Trophoblast cell (in vitro differentiated cells and primary cell): ENCODE results near the gene ADH5.
A peak's percentile ranks its signal among the peaks of the same experiment; 100 is the strongest.

Experiments used
- DNase-seq, 2 donors: peaks; one replicate each; pipeline ENCODE4 v3.0.0-alpha.2; 2016
- H2AFZ ChIP-seq: 2 replicates; pipeline ENCODE4 v1.6.1; 2013; ENCODE audit warnings: low read length, moderate library complexity, mild to moderate bottlenecking; ENCODE audit not compliant: insufficient read depth, poor library complexity
- H2AK5ac ChIP-seq: 2 replicates; pipeline ENCODE4 v1.6.1; 2013; ENCODE audit warnings: mild to moderate bottlenecking, low read length
- H2BK120ac ChIP-seq: 2 replicates; pipeline ENCODE4 v1.6.1; 2013; ENCODE audit warnings: low read length, mild to moderate bottlenecking, moderate library complexity; ENCODE audit not compliant: insufficient read depth, poor library complexity
- H2BK12ac ChIP-seq: 2 replicates; pipeline ENCODE4 v1.6.1; 2013; ENCODE audit warnings: mild to moderate bottlenecking, low read length, moderate library complexity
- H2BK5ac ChIP-seq: 2 replicates; pipeline ENCODE4 v1.6.1; 2013; ENCODE audit warnings: low read length, low read depth, moderate library complexity, mild to moderate bottlenecking; ENCODE audit not compliant: poor library complexity
- H3K14ac ChIP-seq: 2 replicates; pipeline ENCODE4 v1.6.1; 2013; ENCODE audit warnings: mild to moderate bottlenecking, low read length
- H3K18ac ChIP-seq: 2 replicates; pipeline ENCODE4 v1.6.1; 2013; ENCODE audit warnings: mild to moderate bottlenecking, low read length
- H3K23ac ChIP-seq: 2 replicates; pipeline ENCODE4 v1.6.1; 2013; ENCODE audit warnings: low read length
- H3K27ac ChIP-seq: 2 replicates; pipeline ENCODE4 v1.5.1; 2013; ENCODE audit warnings: low read depth, mild to moderate bottlenecking, inconsistent platforms, low read length, moderate library complexity
- H3K27me3 ChIP-seq: 2 replicates; pipeline ENCODE4 v1.6.1; 2013; ENCODE audit warnings: inconsistent platforms, mild to moderate bottlenecking, low read length, moderate library complexity; ENCODE audit not compliant: insufficient read depth
- H3K36me3 ChIP-seq, 2 experiments: 1 replicate in 1 of 2; 2 replicates in 1 of 2; pipeline ENCODE4 v1.6.1; 2013; ENCODE audit warnings: low read length in 2 of 2, mild to moderate bottlenecking in 2 of 2, moderate library complexity in 1 of 2; ENCODE audit not compliant: insufficient read depth in 2 of 2, control insufficient read depth in 1 of 2
- H3K4ac ChIP-seq: 2 replicates; pipeline ENCODE4 v1.6.1; 2013; ENCODE audit warnings: low read depth, mild to moderate bottlenecking, low read length, moderate library complexity
- H3K4me1 ChIP-seq, 2 experiments: 1 replicate in 1 of 2; 2 replicates in 1 of 2; pipeline ENCODE4 v1.6.1; 2013; ENCODE audit warnings: low read length in 2 of 2, mild to moderate bottlenecking in 2 of 2, moderate library complexity in 1 of 2; ENCODE audit not compliant: insufficient read depth in 2 of 2, control insufficient read depth in 1 of 2
- H3K4me2 ChIP-seq: 2 replicates; pipeline ENCODE4 v1.6.1; 2013; ENCODE audit warnings: inconsistent platforms, mild to moderate bottlenecking, low read length, moderate library complexity
- H3K4me3 ChIP-seq: 2 replicates; pipeline ENCODE4 v1.5.1; 2013; ENCODE audit warnings: mild to moderate bottlenecking, low read depth, low read length, inconsistent platforms
- H3K79me1 ChIP-seq: one replicate; pipeline ENCODE4 v1.6.1; 2013; ENCODE audit warnings: low read length
- H3K79me2 ChIP-seq: 2 replicates; pipeline ENCODE4 v1.6.1; 2013; ENCODE audit warnings: low read length, mild to moderate bottlenecking; ENCODE audit not compliant: control insufficient read depth, insufficient read depth, poor library complexity
- H3K9ac ChIP-seq: 2 replicates; pipeline ENCODE4 v1.6.1; 2013; ENCODE audit warnings: mild to moderate bottlenecking, low read length
- H3K9me3 ChIP-seq: 2 replicates; pipeline ENCODE4 v1.6.1; 2013; ENCODE audit warnings: low read depth, mild to moderate bottlenecking, control low read depth, inconsistent platforms, low read length; ENCODE audit not compliant: insufficient read depth
- H4K12ac ChIP-seq: 2 replicates; pipeline ENCODE4 v1.6.1; 2013; ENCODE audit warnings: low read depth, mild to moderate bottlenecking, low read length, moderate library complexity
- H4K8ac ChIP-seq: 2 replicates; pipeline ENCODE4 v1.6.1; 2013; ENCODE audit warnings: low read depth, mild to moderate bottlenecking, low read length, moderate library complexity
- H4K91ac ChIP-seq: one replicate; pipeline ENCODE4 v1.6.1; 2013; ENCODE audit warnings: low read depth, mild to moderate bottlenecking, low read length, moderate library complexity
- WGBS: extraction: QIAGEN DNeasy Blood & Tissue Kit; methylation state at CpG from one replicate; pipeline ENCODE4 v1.1.7; 2013; ENCODE audit warnings: missing lambda C conversion rate; ENCODE audit not compliant: insufficient read length, insufficient coverage; ENCODE audit errors: extremely low coverage; 5-methylcytosine and 5-hydroxymethylcytosine counted together

The ADH5 gene

GRCh38 chr4:99029018-99029735, 59.4 kb downstream of the ADH5 start:
- Histone ChIP-seq H3K36me3 (no peaks in the 10 kb centered on the region), H4K8ac (no peak overlapping the region), H2BK120ac (no peak overlapping the region), H3K9me3 (no peaks in the 10 kb centered on the region), H3K4ac (no peak overlapping the region), H3K79me1 (peaks cover 4% of the 10 kb centered on the region), H4K91ac (no peak overlapping the region), H2BK12ac (no peak overlapping the region), H3K4me2 (no peak overlapping the region), H3K27me3 (no peaks in the 10 kb centered on the region), H3K9ac (no peak overlapping the region), H3K14ac (no peak overlapping the region), H2AFZ (no peak overlapping the region), H4K12ac (no peak overlapping the region), H2BK5ac (no peak overlapping the region), H2AK5ac (no peak overlapping the region), H3K4me1 (peaks cover 5 to 22% of the 10 kb centered on the region in 2 experiments), H3K23ac (no peak overlapping the region), H3K79me2 (no peaks in the 10 kb centered on the region), H3K27ac (no peak overlapping the region), H3K18ac (no peak overlapping the region), H3K4me3 (no peak overlapping the region)
- no peak for DNase-seq
- WGBS, result no CpG with 5 or more reads among the region's 1 CpG

- no peak overlapping the region for H4K8ac ChIP-seq
- no peak overlapping the region for H3K23ac ChIP-seq
- no peak overlapping the region for H2AK5ac ChIP-seq
- H3K9ac ChIP-seq, result no peak overlapping the region
- H2BK120ac ChIP-seq, result no peak overlapping the region
- no peak overlapping the region for H3K4me2 ChIP-seq
- H4K12ac ChIP-seq, result no peak overlapping the region
- no peak overlapping the region for H3K14ac ChIP-seq
- no peak overlapping the region for H3K27ac ChIP-seq
- peaks cover 5 to 24% of the 10 kb centered on the region in 2 experiments for H3K4me1 ChIP-seq
- peak; percentile 73 to 76 for DNase-seq
- H3K79me2 ChIP-seq, result no peaks in the 10 kb centered on the region
- H2BK5ac ChIP-seq, result no peak overlapping the region
- H3K36me3 ChIP-seq, result no peaks in the 10 kb centered on the region
- H2BK12ac ChIP-seq, result no peak overlapping the region
- no peaks in the 10 kb centered on the region for H3K27me3 ChIP-seq
- no peak overlapping the region for H3K4me3 ChIP-seq
- H3K9me3 ChIP-seq, result no peaks in the 10 kb centered on the region
- H3K79me1 ChIP-seq, result peaks cover 4% of the 10 kb centered on the region
- no peak overlapping the region for H3K4ac ChIP-seq
- H3K18ac ChIP-seq, result no peak overlapping the region
- H2AFZ ChIP-seq, result no peak overlapping the region
- H4K91ac ChIP-seq, result no peak overlapping the region
These were observed 60.4 kb downstream of the ADH5 start for GRCh38 chr4:99028187-99028586.

- Histone ChIP-seq H4K8ac (no peak overlapping the region), H3K79me2 (peaks cover 6% of the 10 kb centered on the region), H2AFZ (no peak overlapping the region), H3K23ac (no peak overlapping the region), H3K27ac (no peak overlapping the region), H3K36me3 (peaks cover 7% of the 10 kb centered on the region in 2 experiments), H4K91ac (no peak overlapping the region), H2AK5ac (no peak overlapping the region), H2BK120ac (no peak overlapping the region), H4K12ac (no peak overlapping the region), H3K18ac (no peak overlapping the region), H3K9ac (no peak overlapping the region), H3K4ac (peak overlapping the region; percentile 70), H3K79me1 (peaks cover 4% of the 10 kb centered on the region), H3K4me3 (no peak overlapping the region), H2BK5ac (no peak overlapping the region), H3K27me3 (no peaks in the 10 kb centered on the region), H3K4me1 (peaks cover 5 to 27% of the 10 kb centered on the region in 2 experiments), H3K4me2 (no peak overlapping the region), H2BK12ac (no peak overlapping the region), H3K14ac (no peak overlapping the region), H3K9me3 (peaks cover 7% of the 10 kb centered on the region)
- DNase-seq, result no peak
- WGBS, result no CpG with 5 or more reads among the region's 2 CpGs
These were observed 61.3 kb downstream of the ADH5 start for GRCh38 chr4:99027304-99027703.

- no peak overlapping the region for H4K12ac ChIP-seq
- WGBS, result no CpG with 5 or more reads among the region's 1 CpG
- no peak overlapping the region for H4K91ac ChIP-seq
- H3K18ac ChIP-seq, result no peak overlapping the region
- H3K14ac ChIP-seq, result no peak overlapping the region
- no peak overlapping the region for H2BK5ac ChIP-seq
- no peak overlapping the region for H3K4me3 ChIP-seq
- H3K36me3 ChIP-seq, result peaks cover 11 to 14% of the 10 kb centered on the region in 2 experiments
- peaks cover 5 to 24% of the 10 kb centered on the region in 2 experiments for H3K4me1 ChIP-seq
- no peaks in the 10 kb centered on the region for H3K27me3 ChIP-seq
- no peak overlapping the region for H4K8ac ChIP-seq
- no peak overlapping the region for H3K23ac ChIP-seq
- H3K9me3 ChIP-seq, result peaks cover 14% of the 10 kb centered on the region
- no peak overlapping the region for H3K4ac ChIP-seq
- DNase-seq, result peak; percentile 40 to 68
- H3K27ac ChIP-seq, result no peak overlapping the region
- no peak overlapping the region for H3K4me2 ChIP-seq
- no peak overlapping the region for H2BK12ac ChIP-seq
- peaks cover 7% of the 10 kb centered on the region for H3K79me2 ChIP-seq
- no peak overlapping the region for H3K9ac ChIP-seq
- H2AFZ ChIP-seq, result no peak overlapping the region
- H2BK120ac ChIP-seq, result no peak overlapping the region
- H2AK5ac ChIP-seq, result no peak overlapping the region
- peaks cover 4% of the 10 kb centered on the region for H3K79me1 ChIP-seq
These were observed 63.1 kb downstream of the ADH5 start for GRCh38 chr4:99025506-99025905.
